HG02759 (cell line): ENCODE results near the gene SLC35A5.
A peak's percentile ranks its signal among the peaks of the same experiment; 100 is the strongest.
"Not testable (repeated sequence)": the region's sequence is repeated elsewhere in the genome, so short reads cannot be mapped to it uniquely, and the experiment has no call there.

Source experiments
- ATAC-seq: cut with Tn5 transposase; IDR thresholded peaks from one replicate; pipeline ENCODE4 v1.9.1; 2021; ENCODE audit warnings: mild to moderate bottlenecking, moderate library complexity; ENCODE audit not compliant: unreplicated experiment

SLC35A5 gene

GRCh38 chr3:112561734-112562529 lies at the start of gene SLC35A5, which contains the start of gene ATG3:
Gene SLC35A5, plus strand, starts transcription at chr3:112562045. Its CDS starts 1,359 bp downstream, at chr3:112563404.
Gene ATG3, minus strand, starts transcription at chr3:112561962. Its CDS starts 434 bp downstream, at chr3:112561528.
- peak; percentile 82 for ATAC-seq

GRCh38 chr3:112512320-112512719 lies 49.5 kb upstream of the SLC35A5 start:
- ATAC-seq, result no peak

GRCh38 chr3:112514527-112515128 lies 47.2 kb upstream of the SLC35A5 start:
- ATAC-seq, result peak; percentile 100

- not testable (repeated sequence) for ATAC-seq
Measured at GRCh38 chr3:112518970-112519369, 42.9 kb upstream of the SLC35A5 start.

- ATAC-seq, result peak; percentile 46
Measured at GRCh38 chr3:112519424-112520001, 42.3 kb upstream of the SLC35A5 start.

DNA sequence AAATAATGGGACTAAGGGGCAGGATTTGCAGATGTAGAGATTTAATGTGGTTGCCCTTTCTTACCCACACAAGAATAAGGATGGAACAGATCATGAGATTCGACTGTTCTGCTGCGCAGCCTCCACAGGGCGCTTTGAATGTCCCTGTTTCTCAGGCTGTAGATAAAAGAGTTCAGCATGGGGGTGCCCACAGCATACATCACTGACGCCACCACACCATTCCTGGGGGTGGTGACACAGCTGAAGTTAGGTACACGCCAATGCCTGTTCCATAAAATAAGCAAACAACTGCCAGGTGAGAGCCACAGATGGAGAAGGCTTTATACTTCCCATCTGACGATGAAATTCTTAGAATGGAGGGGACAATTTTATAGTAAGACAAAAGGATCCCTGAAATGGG lies 37.7 kb upstream of the SLC35A5 start:
- ATAC-seq, result not testable (repeated sequence)

DNA sequence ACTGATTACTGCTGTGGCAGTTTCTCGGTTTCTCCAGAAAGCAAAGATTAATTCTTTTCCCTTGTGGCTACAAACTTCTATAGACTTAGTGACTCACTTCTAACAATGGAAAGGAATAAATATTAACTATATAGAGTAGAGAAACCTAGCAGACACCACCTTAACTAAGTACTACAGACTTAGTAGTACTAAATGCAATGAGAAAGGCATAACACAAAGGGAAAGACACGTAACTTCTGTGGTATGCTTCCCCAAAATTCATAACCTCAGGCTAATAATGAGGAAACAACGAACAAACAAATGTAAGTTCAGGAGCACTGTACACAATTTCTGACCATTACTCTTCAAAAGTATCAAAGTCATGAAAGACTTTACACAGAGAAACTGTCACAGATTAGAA lies 31.3 kb upstream of the SLC35A5 start:
- ATAC-seq, result no peak

DNA sequence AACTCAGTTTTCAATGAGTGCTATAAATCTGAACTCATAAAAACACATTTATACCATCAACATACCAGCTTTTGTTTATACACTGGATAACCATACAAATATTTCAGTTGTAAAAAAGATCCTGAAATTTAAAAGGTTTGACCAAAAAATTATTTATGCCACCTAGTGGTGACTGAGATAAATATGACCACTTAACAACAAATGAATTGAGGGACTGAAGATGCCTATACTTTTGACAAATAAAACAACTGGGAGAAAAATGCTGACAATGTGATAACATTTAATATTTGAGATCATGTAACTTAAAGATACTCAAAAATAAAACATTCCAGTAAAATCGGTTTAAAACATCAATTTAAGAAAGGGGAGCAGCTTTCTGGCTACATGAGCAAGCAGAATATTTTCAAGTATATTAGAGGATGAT lies 30.5 kb upstream of the SLC35A5 start:
- no peak for ATAC-seq

GRCh38 chr3:112539825-112540650 lies 21.8 kb upstream of the SLC35A5 start:
- peak; percentile 89 for ATAC-seq

DNA sequence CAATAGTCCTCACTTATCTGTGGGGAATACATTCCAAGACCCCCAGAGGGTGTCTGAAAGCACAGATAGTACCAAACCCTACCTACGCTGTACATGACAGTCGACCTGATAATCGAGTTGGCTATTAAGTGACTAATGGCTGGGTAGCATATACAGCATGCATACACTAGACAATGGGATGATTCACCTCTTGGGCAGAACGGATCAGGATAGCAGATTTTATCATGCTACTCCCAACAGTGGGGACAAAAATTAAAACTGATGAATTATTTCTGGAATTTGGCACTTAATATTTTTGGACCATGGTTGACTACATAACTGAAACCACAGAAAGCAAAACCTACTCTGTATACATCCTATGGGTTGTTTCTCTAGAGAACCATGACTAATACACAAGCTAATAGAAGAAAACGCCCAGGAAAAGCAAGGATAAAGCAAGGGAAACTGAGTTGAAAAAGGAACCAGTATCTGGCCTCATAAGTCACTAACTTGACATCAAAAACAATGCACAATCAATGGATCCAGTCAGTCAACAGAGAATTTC lies 15.6 kb upstream of the SLC35A5 start:
- ATAC-seq, result no peak

DNA sequence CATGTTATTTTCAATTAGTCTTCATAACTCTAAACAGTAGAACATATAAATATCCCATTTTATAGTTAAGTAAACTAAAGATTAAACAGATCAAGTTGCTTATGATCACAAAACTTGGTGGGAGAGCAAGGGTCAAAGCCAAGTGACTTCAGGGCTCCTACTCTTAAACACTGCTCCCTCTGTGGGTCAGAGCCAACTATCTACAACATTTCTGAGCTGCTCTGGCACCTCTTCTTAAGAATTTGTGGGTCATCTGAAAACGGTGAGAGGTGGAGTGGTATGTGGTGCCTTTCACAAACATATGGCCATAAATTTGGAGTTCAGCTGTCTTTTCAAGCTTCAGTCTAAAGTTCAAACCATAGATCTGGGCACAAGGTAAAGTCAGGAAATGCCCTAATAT lies 11.0 kb upstream of the SLC35A5 start:
- no peak for ATAC-seq

DNA sequence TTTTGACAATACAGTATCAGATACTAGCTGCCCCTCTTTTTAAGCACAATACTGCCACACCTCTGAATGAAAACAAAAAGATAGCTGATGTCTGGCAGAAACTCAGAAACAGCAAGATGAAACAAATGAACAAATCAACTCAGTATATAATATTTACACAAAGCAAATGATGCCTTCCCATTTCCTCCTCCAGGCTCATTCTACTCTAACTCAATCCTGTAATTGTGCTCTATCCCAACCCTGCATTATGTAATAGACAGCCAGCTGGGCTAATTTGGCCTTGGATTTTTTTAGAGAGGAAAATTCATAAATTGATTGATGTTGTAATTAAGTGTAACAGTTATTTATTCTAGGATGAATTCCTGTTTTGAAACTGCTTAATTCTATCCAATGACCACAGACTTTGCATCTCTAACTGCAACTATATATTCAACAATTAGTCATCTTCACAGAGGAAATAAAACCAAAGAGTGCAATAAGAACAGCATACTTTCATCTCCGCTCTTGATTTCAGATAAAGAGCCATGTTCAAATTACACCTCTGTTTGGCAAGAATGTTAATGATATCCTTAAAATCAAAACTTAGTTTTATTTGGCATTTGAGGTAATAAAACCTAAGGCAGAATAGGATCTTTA lies 6.2 kb upstream of the SLC35A5 start:
- no peak for ATAC-seq

DNA sequence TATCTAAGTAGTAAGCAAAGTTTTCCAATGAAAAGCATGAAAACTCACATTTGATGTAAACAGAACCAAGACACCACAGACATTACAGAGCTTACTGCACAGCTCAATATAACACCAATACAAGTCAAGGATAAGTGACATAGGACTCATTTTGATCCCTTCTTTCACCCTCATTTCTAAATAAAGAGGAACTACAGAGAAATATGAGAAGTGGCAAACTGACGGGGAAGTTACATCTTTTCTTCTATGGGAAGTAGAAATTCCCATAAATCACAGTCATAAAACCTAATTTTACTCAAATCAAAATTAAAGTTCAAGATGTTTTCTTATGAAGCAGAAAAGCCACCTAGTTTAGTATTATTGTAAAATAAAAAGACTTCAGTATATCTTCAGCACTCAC lies 3.9 kb upstream of the SLC35A5 start:
- no peak for ATAC-seq

DNA sequence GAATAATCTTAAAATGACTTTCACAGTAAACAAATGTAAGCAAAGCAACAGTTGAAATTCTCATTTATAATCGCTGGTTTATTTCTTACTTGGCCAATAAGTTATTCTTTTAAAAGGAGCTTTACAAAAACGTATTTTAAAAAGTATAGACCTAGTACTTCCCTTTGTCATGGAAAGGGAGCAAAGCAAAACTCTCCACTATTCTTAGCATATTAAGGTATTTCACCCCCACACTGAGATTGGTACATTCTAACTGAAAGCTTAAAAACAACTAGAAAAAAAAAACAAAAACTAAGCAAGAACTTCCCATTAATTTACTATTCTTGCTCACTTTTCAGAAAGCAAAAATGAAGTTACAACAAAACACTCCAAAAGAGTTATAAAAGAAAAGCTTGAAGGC lies 1.5 kb upstream of the SLC35A5 start:
- no peak for ATAC-seq

DNA sequence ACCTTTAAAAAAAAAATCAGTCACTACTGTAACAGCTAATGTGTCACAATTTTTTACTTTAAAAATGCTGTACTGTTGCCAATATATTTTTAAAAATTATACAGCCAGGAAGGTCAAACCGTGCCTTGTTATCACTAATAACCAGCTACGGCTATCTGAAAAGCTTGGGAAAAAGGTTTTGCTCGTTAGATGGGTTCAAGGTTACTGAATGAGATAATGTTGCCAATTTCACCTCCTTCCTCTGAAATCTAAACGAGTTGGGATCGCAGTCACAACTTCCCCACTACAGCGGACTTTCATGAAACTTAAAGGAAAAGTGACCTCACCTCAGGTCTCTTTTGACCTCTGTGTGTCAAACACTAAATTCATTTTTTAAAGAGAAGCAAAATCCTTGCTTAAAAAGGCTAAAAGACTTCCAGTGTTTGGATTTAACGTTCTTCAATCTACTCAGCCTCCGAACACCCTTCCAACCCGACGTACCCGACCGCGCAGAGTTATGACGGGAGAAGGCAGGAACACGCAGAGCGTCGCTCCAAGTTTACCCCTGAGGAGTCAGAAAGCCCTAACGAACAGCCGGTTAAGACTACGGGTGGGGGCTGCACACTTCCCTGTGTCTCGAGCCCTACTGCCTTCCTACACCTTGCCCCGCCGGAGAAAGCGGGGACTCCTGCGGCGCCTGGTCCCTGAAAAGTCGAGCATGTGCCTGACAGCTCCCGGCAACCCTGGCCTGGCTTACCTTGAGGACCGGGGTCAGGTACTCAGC lies 943 bp upstream of the SLC35A5 start:
- ATAC-seq, result peak; percentile 26

DNA sequence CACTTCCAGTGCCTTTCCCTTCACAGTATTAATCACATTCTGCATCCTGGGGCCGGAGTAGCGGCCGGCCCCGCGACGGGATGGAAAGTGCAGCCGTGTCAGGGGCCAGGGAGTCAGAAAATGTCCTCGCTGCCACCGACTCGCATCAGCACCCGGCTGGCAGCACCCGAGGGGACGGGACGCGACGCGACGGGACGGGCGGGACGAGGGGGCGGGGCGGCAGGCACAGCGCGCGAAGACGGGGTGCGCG lies 436 bp upstream of the SLC35A5 start:
- peak; percentile 53 for ATAC-seq

GRCh38 chr3:112564247-112564939 lies 2.5 kb downstream of the SLC35A5 start:
- ATAC-seq, result not testable (repeated sequence)

DNA sequence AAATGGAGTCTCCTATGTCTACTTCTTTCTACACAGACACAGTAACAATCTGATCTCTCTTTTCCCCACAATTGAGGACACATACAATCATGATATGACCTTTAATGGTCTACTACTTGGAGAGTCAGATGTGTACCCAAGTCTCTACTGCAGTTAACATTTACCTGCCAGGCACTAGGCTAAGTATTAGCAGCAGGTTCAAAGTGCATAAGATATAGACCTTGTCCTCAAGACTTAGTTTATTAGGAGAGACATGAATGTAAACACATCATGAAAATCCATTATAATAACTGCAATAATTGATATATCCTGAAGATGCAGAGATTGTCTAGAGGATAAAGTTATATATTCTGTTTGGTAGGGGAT lies 3.1 kb downstream of the SLC35A5 start:
- ATAC-seq, result no peak

DNA sequence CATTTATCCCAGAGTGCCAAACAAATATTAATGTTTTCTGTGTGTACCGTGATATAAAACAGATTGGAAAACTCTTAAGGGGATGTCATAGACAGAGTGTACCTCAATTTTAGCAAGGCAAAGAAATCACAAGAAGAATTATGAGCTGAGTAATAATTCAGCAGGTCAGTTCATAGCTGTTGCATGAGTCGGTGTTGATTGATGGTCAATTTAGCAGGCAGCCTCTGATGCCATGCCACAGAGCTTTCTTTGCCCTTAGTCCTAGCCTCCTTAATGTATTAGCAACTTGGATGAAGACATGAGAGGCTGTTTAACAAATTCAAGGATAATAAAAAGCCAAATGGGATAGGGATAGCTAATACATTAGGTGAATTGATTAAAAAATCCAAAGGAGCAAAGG lies 6.8 kb downstream of the SLC35A5 start:
- ATAC-seq, result no peak
